ENCODE results near the gene ADAMTS10. TPM values are rescaled to one million over a fixed set of nuclear protein-coding genes. Genes with fewer than 3 reads are reported as not detected.

The ADAMTS10 gene
- total RNA-seq, 1 donor = 7.3 TPM

GRCh38 chr19:8609279-8610040 lies 1.1 kb downstream of the ADAMTS10 start:
- peak; percentile 37 for TF ChIP-seq CTCF (IDR thresholded peaks at IDR 0.05; ENCODE audit: insufficient read depth, low read depth, low read length)
- peak; percentile 59 for DNase-seq (ENCODE audit: low read depth)
- H3K4me3 ChIP-seq (ENCODE audit: low read depth, low read length) = peak overlapping the region; percentile 83

GRCh38 chr19:8608941-8609278 lies 1.6 kb downstream of the ADAMTS10 start:
- H3K4me3 ChIP-seq (ENCODE audit: low read depth, low read length) = peak overlapping the region; percentile 83
- TF ChIP-seq CTCF (IDR thresholded peaks at IDR 0.05; ENCODE audit: insufficient read depth, low read depth, low read length) = no peak
- no peak for DNase-seq (ENCODE audit: low read depth)

GRCh38 chr19:8607386-8607785 lies 3.1 kb downstream of the ADAMTS10 start:
- DNase-seq (ENCODE audit: low read depth) = no peak
- H3K4me3 ChIP-seq (ENCODE audit: low read depth, low read length) = no peak overlapping the region
- no peak for TF ChIP-seq CTCF (IDR thresholded peaks at IDR 0.05; ENCODE audit: insufficient read depth, low read depth, low read length)

- DNase-seq (ENCODE audit: low read depth) = no peak
- H3K4me3 ChIP-seq (ENCODE audit: low read depth, low read length) = no peak overlapping the region
- no peak for TF ChIP-seq CTCF (IDR thresholded peaks at IDR 0.05; ENCODE audit: insufficient read depth, low read depth, low read length)
These were observed 5.0 kb downstream of the ADAMTS10 start for GRCh38 chr19:8605514-8605913.

GRCh38 chr19:8601796-8602195 lies 8.7 kb downstream of the ADAMTS10 start:
- H3K4me3 ChIP-seq (ENCODE audit: low read depth, low read length) = no peak overlapping the region
- TF ChIP-seq CTCF (IDR thresholded peaks at IDR 0.05; ENCODE audit: insufficient read depth, low read depth, low read length) = no peak
- DNase-seq (ENCODE audit: low read depth) = no peak

- no peak overlapping the region for H3K4me3 ChIP-seq (ENCODE audit: low read depth, low read length)
- DNase-seq (ENCODE audit: low read depth) = no peak
- TF ChIP-seq CTCF (IDR thresholded peaks at IDR 0.05; ENCODE audit: insufficient read depth, low read depth, low read length) = no peak
These were observed 9.7 kb downstream of the ADAMTS10 start for GRCh38 chr19:8600816-8601215.

GRCh38 chr19:8600064-8600463 lies 10.5 kb downstream of the ADAMTS10 start:
- no peak for DNase-seq (ENCODE audit: low read depth)
- H3K4me3 ChIP-seq (ENCODE audit: low read depth, low read length) = no peak overlapping the region
- no peak for TF ChIP-seq CTCF (IDR thresholded peaks at IDR 0.05; ENCODE audit: insufficient read depth, low read depth, low read length)

All from fibroblast of villous mesenchyme (primary cell).